Activated CD4-positive, alpha-beta T cell treated with anti-CD3 and anti-CD28 coated beads, Interleukin-2, amount 50 U/mL, for 1 hour (primary cell): ENCODE results near the gene SFXN3.
A peak's percentile ranks its signal among the peaks of the same experiment; 100 is the strongest.

Experiments used
- DNase-seq: peaks from one replicate; pipeline ENCODE4 v3.0.0-alpha.2; 2020

Gene SFXN3

GRCh38 chr10:101031128-101031795 lies at the start of gene SFXN3, which contains the start of gene PDZD7:
TSS of gene SFXN3 (plus strand) at chr10:101031234. CDS start at chr10:101034695, 3,461 bp downstream.
TSS of gene PDZD7 (minus strand) at chr10:101031129. CDS start at chr10:101030219, 910 bp downstream.
- DNase-seq, result peak; percentile 97

GRCh38 chr10:100982916-100983830 lies 47.9 kb upstream of the SFXN3 start:
- DNase-seq, result no peak

- no peak for DNase-seq
These were observed 47.0 kb upstream of the SFXN3 start for GRCh38 chr10:100983868-100984671.

- no peak for DNase-seq
These were observed 46.3 kb upstream of the SFXN3 start for GRCh38 chr10:100984672-100985177.

- DNase-seq, result no peak
These were observed 45.7 kb upstream of the SFXN3 start for GRCh38 chr10:100985336-100985735.

GRCh38 chr10:100986623-100986951 lies 44.4 kb upstream of the SFXN3 start:
- no peak for DNase-seq

- peak; percentile 81 for DNase-seq
These were observed 43.9 kb upstream of the SFXN3 start, which contains the start of the genes MRPL43 and TWNK for GRCh38 chr10:100986952-100987684. TSS of gene MRPL43 (minus strand) at chr10:100987497. CDS start at chr10:100987443, 54 bp downstream. TSS of gene TWNK (plus strand) at chr10:100987543. CDS start at chr10:100988211, 668 bp downstream.

GRCh38 chr10:100987685-100988049 lies 43.4 kb upstream of the SFXN3 start:
- DNase-seq, result no peak

- DNase-seq, result no peak
These were observed 42.9 kb upstream of the SFXN3 start for GRCh38 chr10:100988166-100988565.

- no peak for DNase-seq
These were observed 41.9 kb upstream of the SFXN3 start for GRCh38 chr10:100989088-100989487.

GRCh38 chr10:100993986-100994708 lies 36.9 kb upstream of the SFXN3 start:
- no peak for DNase-seq

GRCh38 chr10:100995181-100995580 lies 35.9 kb upstream of the SFXN3 start:
- DNase-seq, result no peak

GRCh38 chr10:100996678-100997359 lies 34.2 kb upstream of the SFXN3 start:
- peak; percentile 25 for DNase-seq

GRCh38 chr10:100997360-100998182 lies 33.5 kb upstream of the SFXN3 start:
- peak; percentile 65 for DNase-seq

GRCh38 chr10:100998183-100998990 lies 32.6 kb upstream of the SFXN3 start:
- peak; percentile 59 for DNase-seq

GRCh38 chr10:100998991-100999741 lies 31.9 kb upstream of the SFXN3 start:
- DNase-seq, result peak; percentile 75

GRCh38 chr10:100999742-101000126 lies 31.3 kb upstream of the SFXN3 start, which contains the start of gene LZTS2:
TSS of gene LZTS2 (plus strand) at chr10:100999808. CDS start at chr10:101002539, 2,731 bp downstream.
- no peak for DNase-seq
